Upper lobe of left lung (tissue), 6 donors: ENCODE results near the gene ZCCHC7. TPM values are rescaled to one million over a fixed set of nuclear protein-coding genes. Genes with fewer than 3 reads are reported as not detected.

Source experiments
- ATAC-seq, 2 donors: fragments of 200-7000 bp; cut with Tn5 transposase; one replicate each; pipeline ENCODE4 v1.9.1; 2022; ENCODE audit warnings: mild to moderate bottlenecking in 2 of 2, moderate library complexity in 2 of 2; ENCODE audit not compliant: low FRiP score in 2 of 2
- DNase-seq, 2 donors: peaks; one replicate each; pipeline ENCODE4 v3.0.0-alpha.2; 2019 to 2020
- H3K27ac ChIP-seq, 4 donors: fragments of 200-600 bp; sonication (generic); one replicate each; pipeline ENCODE4 v1.5.1; 2016 to 2019
- H3K27me3 ChIP-seq, 4 donors: fragments of 200-600 bp; sonication (generic); one replicate each; pipeline ENCODE4 v1.5.1; 2017 to 2019
- H3K36me3 ChIP-seq, 4 donors: fragments of 200-600 bp; sonication (generic); one replicate each; pipeline ENCODE4 v1.5.1; 2016 to 2019
- H3K4me1 ChIP-seq, 4 donors: fragments of 200-600 bp; sonication (generic); one replicate each; pipeline ENCODE4 v1.5.1; 2018 to 2019
- H3K4me3 ChIP-seq, 4 donors: fragments of 200-600 bp; sonication (generic); one replicate each; pipeline ENCODE4 v1.5.1; 2017 to 2019; ENCODE audit warnings: mild to moderate bottlenecking in 2 of 4, moderate library complexity in 1 of 4
- H3K9me3 ChIP-seq, 4 donors: fragments of 200-600 bp; sonication (generic); one replicate each; pipeline ENCODE4 v1.5.1; 2018 to 2019
- CTCF ChIP-seq, 6 experiments: fragments of 450-650 bp in 4 of 6; fragments of 200-600 bp in 2 of 6; sonication (generic) in 2 of 6; IDR thresholded peaks; one replicate each; pipeline ENCODE4 v1.5.1; 2016 to 2019; ENCODE audit warnings: antibody characterized with exemption in 6 of 6
- EP300 ChIP-seq, 4 donors: sonication (generic); formaldehyde crosslinking; IDR thresholded peaks; one replicate each; pipeline ENCODE4 v1.5.1; 2017; ENCODE audit warnings: antibody characterized with exemption in 4 of 4, control low read depth in 2 of 4
- POLR2A ChIP-seq, 4 donors: fragments of 450-650 bp; IDR thresholded peaks; one replicate each; pipeline ENCODE4 v1.5.1; 2016 to 2017; ENCODE audit warnings: antibody characterized with exemption in 4 of 4, mild to moderate bottlenecking in 2 of 4
- POLR2AphosphoS5 ChIP-seq, 2 donors: sonication (generic); formaldehyde crosslinking; IDR thresholded peaks; one replicate each; pipeline ENCODE4 v1.5.1; 2017; ENCODE audit warnings: antibody characterized with exemption in 2 of 2
- WGBS, 2 donors: methylation state at CpG; one replicate each; pipeline ENCODE4 v1.1.5; 2017 to 2018; 5-methylcytosine and 5-hydroxymethylcytosine counted together
- total RNA-seq, 6 donors: library from RNA; depleted of rRNA in 4 of 6; stranded (reverse); fragments of >200 nt in 4 of 6; gene quantifications; one replicate each; pipeline versions ENCODE4 v1.1.0 to v1.2.1, GENCODE V29; 2016 to 2021
- donor health status: DM: no; HTN: no; CAD: no; lungs with moderate emphysema.
- donor health status: DM: no; HTN: yes; CAD: no; lungs with severe emphysema.

The ZCCHC7 gene
- total RNA-seq, 6 donors from 2014 or later: 11.1 to 44.0 (median 18.7) TPM

- TF ChIP-seq POLR2A (IDR thresholded peaks at IDR 0.05) (no peak), EP300 (IDR thresholded peaks at IDR 0.05) (no peak), CTCF (IDR thresholded peaks at IDR 0.05) (no peak), POLR2AphosphoS5 (IDR thresholded peaks at IDR 0.05) (no peak)
- Histone ChIP-seq H3K4me1 (peaks cover 0 to 11% (median 0%) of the 10 kb centered on the region in 4 donors), H3K36me3 (no peaks in the 10 kb centered on the region), H3K27me3 (no peaks in the 10 kb centered on the region), H3K4me3 (no peak overlapping the region), H3K27ac (no peak overlapping the region), H3K9me3 (no peaks in the 10 kb centered on the region)
- DNase-seq (no peak), ATAC-seq (no peak)
- WGBS, 2 donors: 83 to 86% methylated on average over 1 of the region's 1 CpG
Measured at GRCh38 chr9:37295178-37295577, 174.8 kb downstream of the ZCCHC7 start.

GRCh38 chr9:37295796-37296195 is 175.4 kb downstream of the ZCCHC7 start:
- H3K27ac ChIP-seq: no peak overlapping the region
- no peaks in the 10 kb centered on the region for H3K27me3 ChIP-seq
- peaks cover 0 to 11% (median 0%) of the 10 kb centered on the region in 4 donors for H3K4me1 ChIP-seq
- DNase-seq (no peak), ATAC-seq (no peak)
- TF ChIP-seq POLR2A (IDR thresholded peaks at IDR 0.05) (no peak), CTCF (IDR thresholded peaks at IDR 0.05) (no peak), POLR2AphosphoS5 (IDR thresholded peaks at IDR 0.05) (no peak), EP300 (IDR thresholded peaks at IDR 0.05) (no peak)
- H3K36me3 ChIP-seq: no peaks in the 10 kb centered on the region
- no peaks in the 10 kb centered on the region for H3K9me3 ChIP-seq
- H3K4me3 ChIP-seq: no peak overlapping the region

GRCh38 chr9:37297592-37297991 is 177.2 kb downstream of the ZCCHC7 start:
- no peaks in the 10 kb centered on the region for H3K36me3 ChIP-seq
- no peaks in the 10 kb centered on the region for H3K9me3 ChIP-seq
- ATAC-seq: no peak
- peaks cover 0 to 7% (median 0%) of the 10 kb centered on the region in 4 donors for H3K4me1 ChIP-seq
- H3K27ac ChIP-seq: no peak overlapping the region
- WGBS, 2 donors: 72 to 84% methylated on average over 3 of the region's 3 CpGs
- no peak for DNase-seq
- TF ChIP-seq POLR2A (IDR thresholded peaks at IDR 0.05) (no peak), POLR2AphosphoS5 (IDR thresholded peaks at IDR 0.05) (no peak), CTCF (IDR thresholded peaks at IDR 0.05) (no peak), EP300 (IDR thresholded peaks at IDR 0.05) (no peak)
- no peak overlapping the region for H3K4me3 ChIP-seq
- no peaks in the 10 kb centered on the region for H3K27me3 ChIP-seq

GRCh38 chr9:37300620-37301019 is 180.2 kb downstream of the ZCCHC7 start:
- DNase-seq: no peak
- TF ChIP-seq CTCF (IDR thresholded peaks at IDR 0.05) (no peak), POLR2A (IDR thresholded peaks at IDR 0.05) (no peak), EP300 (IDR thresholded peaks at IDR 0.05) (no peak), POLR2AphosphoS5 (IDR thresholded peaks at IDR 0.05) (no peak)
- Histone ChIP-seq H3K27ac (no peak overlapping the region), H3K4me3 (no peak overlapping the region), H3K9me3 (no peaks in the 10 kb centered on the region), H3K4me1 (peaks cover 0 to 3% (median 0%) of the 10 kb centered on the region in 4 donors), H3K36me3 (peaks cover 0 to 16% (median 0%) of the 10 kb centered on the region in 4 donors), H3K27me3 (no peaks in the 10 kb centered on the region)
- WGBS, 2 donors: 65 to 77% methylated on average over 1 of the region's 1 CpG
- ATAC-seq: no peak

GRCh38 chr9:37301042-37301853 is 180.9 kb downstream of the ZCCHC7 start:
- WGBS, 2 donors: 78 to 92% methylated on average over 2 of the region's 2 CpGs
- Histone ChIP-seq H3K9me3 (no peaks in the 10 kb centered on the region), H3K36me3 (peaks cover 0 to 22% (median 0%) of the 10 kb centered on the region in 4 donors), H3K27me3 (no peaks in the 10 kb centered on the region), H3K4me1 (peaks cover 0 to 3% (median 0%) of the 10 kb centered on the region in 4 donors), H3K4me3 (no peak overlapping the region), H3K27ac (no peak overlapping the region)
- TF ChIP-seq POLR2A (IDR thresholded peaks at IDR 0.05) (no peak), POLR2AphosphoS5 (IDR thresholded peaks at IDR 0.05) (no peak), EP300 (IDR thresholded peaks at IDR 0.05) (no peak), CTCF (IDR thresholded peaks at IDR 0.05) (no peak)
- DNase-seq: no peak
- no peak for ATAC-seq
